ENCODE data around the gene PLA2G15. TPM values are rescaled to one million over a fixed set of nuclear protein-coding genes. Genes with fewer than 3 reads are reported as not detected.
A peak's percentile ranks its signal among the peaks of the same experiment; 100 is the strongest.

Gene PLA2G15
- total and polyA plus RNA-seq, 5 donors from 2014 or later, result 7.5 to 10.3 (median 9.4) TPM

DNA sequence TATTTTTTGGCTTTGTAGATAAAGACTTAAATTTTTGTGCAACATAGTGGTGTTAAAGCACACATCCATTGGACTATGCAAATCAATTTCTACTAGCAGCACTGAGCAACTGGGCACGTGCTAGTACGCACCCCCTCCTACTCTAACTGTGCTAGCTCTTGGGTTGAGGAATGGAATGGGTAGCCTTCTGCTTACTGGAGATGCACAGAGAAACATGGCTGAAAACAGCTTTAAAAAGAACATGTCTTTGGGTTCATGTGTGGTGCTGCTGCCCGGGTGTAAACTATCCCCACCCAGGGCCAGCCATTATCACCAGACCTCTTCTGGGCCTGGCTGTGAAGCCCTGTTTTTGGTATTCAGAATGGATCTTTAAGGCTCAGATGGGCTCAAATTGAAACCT lies 16.5 kb upstream of the PLA2G15 start:
- peaks cover 37% of the 10 kb centered on the region for H3K36me3 ChIP-seq (ENCODE audit: control insufficient read depth, insufficient read depth, low read length)
- Mint-ChIP-seq H3K9me3 (no peaks in the 10 kb centered on the region), H3K27ac (peak overlapping the region in 2 of 3 donors; percentile 20 to 78), H3K4me3 (no peak overlapping the region), H3K4me1 (peaks cover 20 to 41% (median 27%) of the 10 kb centered on the region in 4 donors), H3K27me3 (no peaks in the 10 kb centered on the region), H3K36me3 (peaks cover 12% of the 10 kb centered on the region)
- H3K27ac ChIP-seq (ENCODE audit: insufficient read depth, low read length, poor library complexity, severe bottlenecking), result peak overlapping the region; percentile 6
- no peaks in the 10 kb centered on the region for H3K27me3 ChIP-seq (ENCODE audit: control insufficient read depth, insufficient read depth, low read length)
- no peaks in the 10 kb centered on the region for H3K9me3 ChIP-seq (ENCODE audit: control insufficient read depth in 2 of 2, low read length in 2 of 2)
- DNase-seq (no peak), ATAC-seq (ENCODE audit: low read depth in 2 of 2) (no peak)
- peaks cover 25% of the 10 kb centered on the region for H3K4me1 ChIP-seq (ENCODE audit: control insufficient read depth, insufficient read depth, low read length, poor library complexity, severe bottlenecking)
- no peak overlapping the region for H3K4me3 ChIP-seq (ENCODE audit: low read depth, low read length)

- H3K27me3 Mint-ChIP-seq, result no peaks in the 10 kb centered on the region
- H3K9me3 ChIP-seq (ENCODE audit: control insufficient read depth in 2 of 2, low read length in 2 of 2), result no peaks in the 10 kb centered on the region
- no peak overlapping the region for H3K27ac ChIP-seq (ENCODE audit: insufficient read depth, low read length, poor library complexity, severe bottlenecking)
- H3K27ac Mint-ChIP-seq, result peak overlapping the region in 2 of 3 donors; percentile 68 to 78
- H3K27me3 ChIP-seq (ENCODE audit: control insufficient read depth, insufficient read depth, low read length), result no peaks in the 10 kb centered on the region
- peak in 2 of 3 donors; percentile 55 to 58 for DNase-seq
- H3K4me3 ChIP-seq (ENCODE audit: low read depth, low read length), result no peak overlapping the region
- peaks cover 12% of the 10 kb centered on the region for H3K36me3 Mint-ChIP-seq
- ATAC-seq (ENCODE audit: low read depth in 2 of 2), result no peak
- H3K4me3 Mint-ChIP-seq, result peak overlapping the region in 3 of 4 donors; percentile 1 to 55 (median 3)
- H3K36me3 ChIP-seq (ENCODE audit: control insufficient read depth, insufficient read depth, low read length), result peaks cover 37% of the 10 kb centered on the region
- H3K4me1 Mint-ChIP-seq, result peaks cover 20 to 43% (median 28%) of the 10 kb centered on the region in 4 donors
- H3K9me3 Mint-ChIP-seq, result no peaks in the 10 kb centered on the region
- H3K4me1 ChIP-seq (ENCODE audit: control insufficient read depth, insufficient read depth, low read length, poor library complexity, severe bottlenecking), result peaks cover 25% of the 10 kb centered on the region
Measured at GRCh38 chr16:68229431-68230175, 15.6 kb upstream of the PLA2G15 start.

DNA sequence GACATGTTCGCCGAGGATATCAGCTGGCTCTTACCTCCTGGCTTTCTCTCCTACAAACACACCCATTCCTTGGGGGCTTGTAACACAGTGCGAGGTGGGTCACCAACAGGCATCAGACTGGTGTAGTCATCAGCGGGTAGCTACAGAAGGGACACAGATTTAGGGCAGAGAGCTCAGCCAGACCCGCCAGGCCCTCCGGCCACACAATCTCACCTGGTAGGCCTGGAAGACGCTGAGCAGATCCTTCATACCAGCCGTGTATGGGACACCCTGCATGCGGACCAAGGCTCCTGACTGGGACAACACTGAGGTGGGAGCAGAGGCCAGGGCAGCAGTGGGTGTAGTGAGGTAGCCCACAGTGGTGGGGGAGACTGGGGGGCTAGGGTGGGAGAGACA lies 15.0 kb upstream of the PLA2G15 start:
- Histone ChIP-seq H3K27me3 (ENCODE audit: control insufficient read depth, insufficient read depth, low read length) (no peaks in the 10 kb centered on the region), H3K9me3 (ENCODE audit: control insufficient read depth in 2 of 2, low read length in 2 of 2) (no peaks in the 10 kb centered on the region), H3K27ac (ENCODE audit: insufficient read depth, low read length, poor library complexity, severe bottlenecking) (no peak overlapping the region), H3K36me3 (ENCODE audit: control insufficient read depth, insufficient read depth, low read length) (peaks cover 35% of the 10 kb centered on the region), H3K4me3 (ENCODE audit: low read depth, low read length) (no peak overlapping the region), H3K4me1 (ENCODE audit: control insufficient read depth, insufficient read depth, low read length, poor library complexity, severe bottlenecking) (peaks cover 25% of the 10 kb centered on the region)
- no peak overlapping the region for H3K27ac Mint-ChIP-seq
- no peak overlapping the region for H3K4me3 Mint-ChIP-seq
- H3K9me3 Mint-ChIP-seq, result no peaks in the 10 kb centered on the region
- peaks cover 10% of the 10 kb centered on the region for H3K36me3 Mint-ChIP-seq
- no peaks in the 10 kb centered on the region for H3K27me3 Mint-ChIP-seq
- ATAC-seq (ENCODE audit: low read depth in 2 of 2) (no peak), DNase-seq (no peak)
- peaks cover 17 to 45% (median 29%) of the 10 kb centered on the region in 4 donors for H3K4me1 Mint-ChIP-seq

DNA sequence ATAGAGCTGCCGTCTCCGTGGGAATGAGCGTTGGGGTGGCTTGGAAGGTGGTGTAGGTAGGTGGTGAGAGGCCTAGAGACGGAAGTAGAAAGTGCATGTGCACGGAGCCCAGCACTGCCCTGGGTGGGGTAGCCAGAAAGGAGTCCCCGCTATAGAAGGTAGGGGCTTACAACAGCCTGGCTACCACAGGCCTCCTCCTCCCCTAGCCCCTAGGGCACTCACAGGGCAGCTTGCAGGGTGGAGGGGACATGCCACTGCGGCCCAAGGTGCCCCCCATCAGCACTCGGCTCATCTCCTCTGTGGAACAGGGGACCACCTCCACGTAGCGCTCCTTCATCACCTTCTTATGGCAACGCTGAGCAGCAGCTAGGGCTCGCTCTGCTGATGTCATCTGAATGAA lies 14.2 kb upstream of the PLA2G15 start:
- Mint-ChIP-seq H3K36me3 (peaks cover 8% of the 10 kb centered on the region), H3K27me3 (no peaks in the 10 kb centered on the region), H3K4me1 (peaks cover 9 to 37% (median 24%) of the 10 kb centered on the region in 4 donors), H3K4me3 (peak overlapping the region in 2 of 4 donors; percentile 63 to 83), H3K9me3 (no peaks in the 10 kb centered on the region), H3K27ac (no peak overlapping the region)
- Histone ChIP-seq H3K4me1 (ENCODE audit: control insufficient read depth, insufficient read depth, low read length, poor library complexity, severe bottlenecking) (peaks cover 26% of the 10 kb centered on the region), H3K36me3 (ENCODE audit: control insufficient read depth, insufficient read depth, low read length) (peaks cover 31% of the 10 kb centered on the region), H3K27me3 (ENCODE audit: control insufficient read depth, insufficient read depth, low read length) (no peaks in the 10 kb centered on the region), H3K27ac (ENCODE audit: insufficient read depth, low read length, poor library complexity, severe bottlenecking) (no peak overlapping the region), H3K4me3 (ENCODE audit: low read depth, low read length) (no peak overlapping the region), H3K9me3 (ENCODE audit: control insufficient read depth in 2 of 2, low read length in 2 of 2) (no peaks in the 10 kb centered on the region)
- DNase-seq, result no peak
- ATAC-seq (ENCODE audit: low read depth in 2 of 2), result no peak

GRCh38 chr16:68231384-68232136 lies 13.6 kb upstream of the PLA2G15 start:
- Mint-ChIP-seq H3K27me3 (no peaks in the 10 kb centered on the region), H3K36me3 (peaks cover 8% of the 10 kb centered on the region), H3K4me1 (peaks cover 9 to 36% (median 23%) of the 10 kb centered on the region in 4 donors), H3K4me3 (peak overlapping the region in 1 of 4 donors; percentile 63), H3K9me3 (no peaks in the 10 kb centered on the region), H3K27ac (no peak overlapping the region)
- DNase-seq (no peak), ATAC-seq (ENCODE audit: low read depth in 2 of 2) (no peak)
- H3K27me3 ChIP-seq (ENCODE audit: control insufficient read depth, insufficient read depth, low read length), result no peaks in the 10 kb centered on the region
- peaks cover 28% of the 10 kb centered on the region for H3K4me1 ChIP-seq (ENCODE audit: control insufficient read depth, insufficient read depth, low read length, poor library complexity, severe bottlenecking)
- no peak overlapping the region for H3K27ac ChIP-seq (ENCODE audit: insufficient read depth, low read length, poor library complexity, severe bottlenecking)
- H3K36me3 ChIP-seq (ENCODE audit: control insufficient read depth, insufficient read depth, low read length), result peaks cover 25% of the 10 kb centered on the region
- H3K4me3 ChIP-seq (ENCODE audit: low read depth, low read length), result no peak overlapping the region
- no peaks in the 10 kb centered on the region for H3K9me3 ChIP-seq (ENCODE audit: control insufficient read depth in 2 of 2, low read length in 2 of 2)

DNA sequence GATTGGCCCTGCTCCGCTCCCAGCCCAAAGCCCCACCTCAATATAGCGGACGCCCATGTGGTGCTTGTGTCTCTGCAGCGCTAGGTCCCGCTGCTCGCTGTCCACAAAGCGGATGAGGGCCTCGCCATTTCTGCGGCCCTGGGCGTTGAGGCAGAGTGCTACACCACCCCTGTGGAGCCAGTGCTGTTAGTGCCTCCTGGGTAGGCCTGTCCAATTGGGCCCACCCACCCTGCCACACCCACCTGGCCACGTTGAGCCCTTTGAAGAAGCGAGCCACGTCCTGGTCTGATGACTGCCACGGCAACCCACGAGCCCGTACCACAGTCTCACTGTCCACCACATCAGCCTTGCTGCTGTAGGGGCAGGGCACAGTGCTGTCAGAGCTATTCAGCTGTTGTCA lies 12.8 kb upstream of the PLA2G15 start:
- no peaks in the 10 kb centered on the region for H3K27me3 Mint-ChIP-seq
- peak overlapping the region in 1 of 3 donors; percentile 14 for H3K27ac Mint-ChIP-seq

DNA sequence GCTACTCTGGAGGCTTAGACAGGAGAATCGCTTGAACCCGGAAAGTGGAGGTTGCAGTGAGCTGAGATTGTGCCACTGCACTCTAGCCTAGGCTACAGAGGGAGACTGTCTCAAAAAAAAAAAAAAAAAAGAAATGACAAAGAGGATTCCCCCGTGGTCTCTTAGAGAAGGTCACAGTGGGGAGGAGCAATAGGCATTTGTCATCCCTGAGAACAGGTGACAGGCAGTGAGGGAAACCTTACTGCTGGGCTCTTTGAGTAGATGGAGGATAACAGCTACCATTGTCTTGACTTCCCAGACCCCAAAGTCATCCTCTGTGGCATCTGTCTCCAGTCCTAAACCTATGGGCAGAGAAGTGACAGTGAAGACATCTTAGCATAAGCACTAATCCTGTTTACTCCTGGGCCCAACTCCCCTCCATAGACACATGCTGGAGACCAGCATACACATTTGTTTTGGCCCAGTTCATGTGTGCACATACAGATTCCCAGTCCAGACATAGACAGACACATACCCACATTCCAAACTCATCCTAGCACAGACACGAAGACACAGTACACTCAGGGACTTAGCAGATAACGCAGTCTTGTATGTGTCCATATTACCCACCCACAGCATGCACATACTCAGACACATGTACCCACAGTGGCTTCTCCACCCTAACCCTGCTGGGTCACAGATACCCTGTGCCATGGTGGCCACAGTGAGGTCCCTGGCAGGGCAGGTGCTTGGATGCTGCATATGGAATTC lies 11.9 kb upstream of the PLA2G15 start:
- no peak overlapping the region for H3K27ac ChIP-seq (ENCODE audit: insufficient read depth, low read length, poor library complexity, severe bottlenecking)
- H3K9me3 ChIP-seq (ENCODE audit: control insufficient read depth in 2 of 2, low read length in 2 of 2), result no peaks in the 10 kb centered on the region
- H3K4me3 ChIP-seq (ENCODE audit: low read depth, low read length), result no peak overlapping the region
- H3K36me3 ChIP-seq (ENCODE audit: control insufficient read depth, insufficient read depth, low read length), result peaks cover 12% of the 10 kb centered on the region
- Mint-ChIP-seq H3K9me3 (peaks cover 0 to 2% (median 0%) of the 10 kb centered on the region in 7 donors), H3K4me3 (peak overlapping the region in 1 of 4 donors; percentile 24), H3K36me3 (peaks cover 8% of the 10 kb centered on the region), H3K27me3 (no peaks in the 10 kb centered on the region), H3K27ac (peak overlapping the region in 2 of 3 donors; percentile 5 to 21), H3K4me1 (peaks cover 4 to 30% (median 15%) of the 10 kb centered on the region in 4 donors)
- ATAC-seq (ENCODE audit: low read depth in 2 of 2), result peak; percentile 16 to 21
- H3K27me3 ChIP-seq (ENCODE audit: control insufficient read depth, insufficient read depth, low read length), result no peaks in the 10 kb centered on the region
- H3K4me1 ChIP-seq (ENCODE audit: control insufficient read depth, insufficient read depth, low read length, poor library complexity, severe bottlenecking), result peaks cover 25% of the 10 kb centered on the region
- DNase-seq, result no peak

More for the DNA sequence above, 12.8 kb upstream of the PLA2G15 start:
- no peaks in the 10 kb centered on the region for H3K9me3 Mint-ChIP-seq
- no peak for DNase-seq
- H3K4me3 ChIP-seq (ENCODE audit: low read depth, low read length), result no peak overlapping the region
- H3K36me3 Mint-ChIP-seq, result peaks cover 8% of the 10 kb centered on the region
- H3K9me3 ChIP-seq (ENCODE audit: control insufficient read depth in 2 of 2, low read length in 2 of 2), result no peaks in the 10 kb centered on the region
- no peaks in the 10 kb centered on the region for H3K27me3 ChIP-seq (ENCODE audit: control insufficient read depth, insufficient read depth, low read length)
- no peak overlapping the region for H3K27ac ChIP-seq (ENCODE audit: insufficient read depth, low read length, poor library complexity, severe bottlenecking)
- H3K4me3 Mint-ChIP-seq, result no peak overlapping the region
- peaks cover 27% of the 10 kb centered on the region for H3K4me1 ChIP-seq (ENCODE audit: control insufficient read depth, insufficient read depth, low read length, poor library complexity, severe bottlenecking)
- no peak for ATAC-seq (ENCODE audit: low read depth in 2 of 2)
- H3K36me3 ChIP-seq (ENCODE audit: control insufficient read depth, insufficient read depth, low read length), result peaks cover 22% of the 10 kb centered on the region
- peaks cover 9 to 35% (median 18%) of the 10 kb centered on the region in 4 donors for H3K4me1 Mint-ChIP-seq

Data from CD4-positive, CD25-positive, alpha-beta regulatory T cell (primary cell).